DMS 273 treated with DMSO at 0.1 percent for 48 hours (cell line): Measurements from ENCODE around the gene NDST3.

Source experiments
- DNase-seq: peaks from one replicate; lab custom pipeline; 2025; lab: John Stamatoyannopoulos, UW

NDST3 gene

GRCh38 chr4:118034053-118034785 lies at the start of gene NDST3:
Gene NDST3 (plus strand): TSS chr4:118034486. CDS start chr4:118053911, 19,425 bp downstream.
- peak; percentile 60 for DNase-seq

DNA sequence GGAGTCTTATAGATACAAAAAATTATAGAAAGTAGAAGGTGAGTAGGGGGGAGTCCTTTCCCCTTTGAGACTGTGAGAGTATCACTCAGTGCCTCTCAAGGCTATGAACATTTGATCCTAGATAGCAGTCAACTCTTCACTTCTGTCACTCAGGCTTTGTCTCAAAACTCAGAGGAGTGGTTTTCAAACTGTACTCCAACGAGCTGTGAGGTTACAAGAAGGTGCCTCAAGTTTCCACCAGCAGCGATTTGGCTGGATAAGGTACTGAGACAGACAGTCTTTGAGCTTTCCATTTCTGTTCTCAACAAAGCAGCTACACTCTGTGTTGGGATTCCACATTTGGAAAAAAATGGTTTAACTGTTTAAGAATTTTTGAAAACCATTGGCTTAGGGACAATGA lies 48.0 kb upstream of the NDST3 start:
- DNase-seq = no peak

GRCh38 chr4:117987464-117987863 lies 46.8 kb upstream of the NDST3 start:
- DNase-seq = no peak

GRCh38 chr4:117996891-117997290 lies 37.4 kb upstream of the NDST3 start:
- peak; percentile 32 for DNase-seq

- DNase-seq = no peak
Measured at GRCh38 chr4:118004088-118004487, 30.2 kb upstream of the NDST3 start.

- DNase-seq = no peak
Measured at GRCh38 chr4:118005883-118006282, 28.4 kb upstream of the NDST3 start.

- no peak for DNase-seq
Measured at GRCh38 chr4:118012142-118012541, 22.1 kb upstream of the NDST3 start.

- no peak for DNase-seq
Measured at GRCh38 chr4:118014831-118015230, 19.5 kb upstream of the NDST3 start.

GRCh38 chr4:118018381-118019145 lies 15.7 kb upstream of the NDST3 start:
- no peak for DNase-seq

- no peak for DNase-seq
Measured at GRCh38 chr4:118026806-118027205, 7.5 kb upstream of the NDST3 start.

DNA sequence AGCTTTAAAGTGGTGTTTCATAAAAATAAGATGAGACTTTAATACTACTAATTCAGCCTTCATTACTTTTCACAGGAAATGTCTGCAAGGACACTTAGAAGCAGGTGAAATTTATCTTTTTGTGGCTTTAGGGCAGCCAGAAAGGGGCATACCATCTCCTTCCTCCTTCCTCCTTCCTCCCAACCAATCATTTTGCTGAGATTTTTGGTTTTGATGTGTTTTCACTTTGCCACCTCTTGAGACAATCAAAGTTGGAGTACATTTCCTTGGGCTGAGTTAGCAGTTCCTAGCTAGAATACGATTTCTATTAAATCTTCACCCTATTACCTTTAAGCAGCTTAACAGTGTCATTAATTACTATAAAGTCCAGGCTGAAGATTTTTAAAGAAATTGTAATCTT lies 5.1 kb upstream of the NDST3 start:
- no peak for DNase-seq

GRCh38 chr4:118032691-118033090 lies 1.6 kb upstream of the NDST3 start:
- DNase-seq = no peak

DNA sequence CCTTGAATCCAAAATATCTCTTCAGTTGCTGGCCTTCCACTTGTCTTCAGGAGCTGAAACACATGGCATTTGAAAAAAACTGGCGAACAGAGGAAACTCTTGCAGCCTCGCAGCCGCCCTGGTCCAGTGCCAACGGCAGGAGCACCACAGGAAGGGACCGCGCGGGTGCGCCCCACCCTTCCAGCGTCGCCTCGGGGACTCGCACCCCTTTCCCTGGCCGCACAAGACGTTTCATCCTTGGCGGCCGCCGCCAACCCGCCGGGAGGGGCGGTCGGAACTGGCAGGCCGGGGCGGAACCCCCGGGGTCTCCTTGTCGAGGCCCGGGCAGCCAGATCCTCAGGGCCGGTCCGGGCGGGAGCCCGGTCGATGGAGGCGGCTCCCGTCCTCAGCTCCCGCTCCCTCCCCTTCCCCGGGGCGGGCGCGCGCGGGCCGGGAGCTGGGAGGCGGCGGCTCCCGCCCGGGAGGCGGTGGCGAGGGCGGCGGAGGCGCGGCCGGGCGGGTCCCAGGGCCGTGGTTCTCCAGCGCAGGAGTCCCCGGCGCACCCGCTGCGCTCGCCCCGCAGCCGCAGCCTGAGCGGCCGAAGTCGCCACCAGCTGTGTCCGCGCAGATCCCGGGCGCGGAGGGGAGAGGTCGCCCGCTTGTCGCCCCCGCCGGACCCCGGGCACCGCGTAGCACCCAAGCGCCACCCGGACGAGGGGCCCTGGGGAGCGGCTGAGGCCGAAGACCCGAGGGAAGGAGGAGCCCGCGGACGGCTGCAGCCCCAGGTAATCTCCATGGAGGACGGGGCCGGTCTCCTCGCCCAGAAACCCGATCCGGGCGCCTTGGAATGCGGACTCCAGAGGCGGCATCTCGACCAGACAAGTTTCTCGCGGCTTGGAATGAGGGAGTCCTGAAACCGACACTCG lies 886 bp upstream of the NDST3 start:
- DNase-seq = no peak

GRCh38 chr4:118035309-118035708 lies 1.0 kb downstream of the NDST3 start:
- DNase-seq = no peak

GRCh38 chr4:118036336-118036735 lies 2.0 kb downstream of the NDST3 start:
- DNase-seq = no peak

DNA sequence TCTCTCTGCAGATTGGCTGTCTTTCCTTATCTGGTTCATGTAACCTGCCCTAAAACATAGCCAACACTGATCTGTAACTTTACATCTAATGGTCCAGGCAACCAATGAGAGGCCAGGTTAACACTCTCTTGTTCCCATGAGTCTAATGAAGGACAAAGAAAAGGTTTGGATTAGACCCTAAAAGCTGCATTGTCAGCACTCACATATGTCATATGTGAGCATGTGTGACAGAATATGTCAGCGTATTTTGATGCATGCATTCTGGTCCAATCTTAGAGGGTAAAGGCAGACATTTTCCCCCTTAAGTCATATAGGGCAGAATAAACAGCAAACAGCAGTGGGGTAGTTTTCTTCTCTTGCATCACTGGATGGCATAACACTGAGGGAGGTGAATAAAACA lies 3.7 kb downstream of the NDST3 start:
- DNase-seq = no peak

DNA sequence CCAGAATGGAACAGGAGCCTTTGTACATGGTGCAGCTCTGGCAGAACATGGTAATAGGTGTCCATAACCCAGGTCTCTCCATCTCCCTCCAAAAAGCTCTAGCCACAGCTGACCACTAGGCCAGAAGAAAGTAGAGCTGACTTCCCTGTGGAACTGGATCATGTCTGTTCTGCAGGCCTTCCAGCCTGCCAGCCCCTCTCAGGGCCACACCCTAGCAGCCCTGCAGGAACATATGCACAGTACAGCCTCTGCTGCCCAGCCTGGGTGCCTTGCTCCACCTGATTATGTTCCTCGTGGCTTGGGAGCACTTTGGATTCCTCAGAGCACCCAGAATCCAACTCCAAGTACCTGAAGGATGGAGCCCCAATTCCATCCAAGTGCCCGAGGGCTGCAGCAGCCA lies 12.0 kb downstream of the NDST3 start:
- no peak for DNase-seq

- DNase-seq = no peak
Measured at GRCh38 chr4:118047043-118047442, 12.8 kb downstream of the NDST3 start.

GRCh38 chr4:118058955-118059354 lies 24.7 kb downstream of the NDST3 start:
- no peak for DNase-seq

DNA sequence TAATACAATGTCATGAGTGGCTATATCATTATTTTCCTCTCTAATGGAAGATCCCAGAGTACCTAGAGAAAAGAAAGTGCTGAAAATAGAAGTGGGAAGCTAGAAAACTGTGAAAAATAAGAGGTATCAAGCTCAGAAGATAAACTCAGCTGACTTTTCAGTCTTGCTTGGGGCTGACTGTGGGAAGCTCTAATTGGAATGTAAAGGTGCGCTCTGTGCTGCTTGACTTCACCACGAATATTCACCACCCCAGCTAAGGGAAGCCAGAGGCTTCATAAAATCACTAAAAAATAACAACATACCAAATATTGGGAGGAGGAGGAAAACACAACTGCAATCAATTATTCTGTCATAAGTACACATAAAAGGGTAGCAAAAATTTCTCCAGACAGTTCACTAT lies 25.1 kb downstream of the NDST3 start:
- DNase-seq = no peak

GRCh38 chr4:118076958-118077766 lies 42.9 kb downstream of the NDST3 start:
- DNase-seq = no peak

GRCh38 chr4:118077767-118078105 lies 43.5 kb downstream of the NDST3 start:
- DNase-seq = no peak
